Kidney epithelial cell (primary cell): ENCODE data around the gene DPP6. TPM values are rescaled to one million over a fixed set of nuclear protein-coding genes. Genes with fewer than 3 reads are reported as not detected.

Experiments used
- DNase-seq: peaks from one replicate; pipeline ENCODE4 v3.0.0-alpha.2; 2010; ENCODE audit warnings: low read depth
- H3K27me3 ChIP-seq: 2 replicates; pipeline ENCODE4 v1.6.0; 2011; ENCODE audit warnings: low read length; ENCODE audit not compliant: control insufficient read depth, insufficient read depth
- H3K36me3 ChIP-seq: 2 replicates; pipeline ENCODE4 v1.5.1; 2011; ENCODE audit warnings: low read length; ENCODE audit not compliant: control insufficient read depth, insufficient read depth
- H3K4me3 ChIP-seq: 2 replicates; pipeline ENCODE4 v1.5.1; 2011; ENCODE audit warnings: low read depth, mild to moderate bottlenecking, control low read depth, low read length
- CTCF ChIP-seq: IDR thresholded peaks from 2 replicates; pipeline ENCODE4 v1.5.1; 2011; ENCODE audit warnings: mild to moderate bottlenecking, moderate library complexity, low read length, control low read depth, inconsistent platforms; ENCODE audit not compliant: insufficient read depth, poor library complexity, severe bottlenecking
- total RNA-seq: library from RNA; depleted of rRNA; stranded (reverse); fragments of >200 nt; gene quantifications from 2 replicates; pipeline ENCODE4 v1.2.3, GENCODE V29; 2015

DPP6 gene
- total RNA-seq, 1 donor from 2014 or later: 0.84 TPM

GRCh38 chr7:154886591-154886990 lies 834.4 kb downstream of the DPP6 start:
- DNase-seq: no peak
- Histone ChIP-seq H3K36me3 (no peaks in the 10 kb centered on the region), H3K4me3 (no peak overlapping the region), H3K27me3 (no peaks in the 10 kb centered on the region)
- TF ChIP-seq CTCF: no peak

- no peak overlapping the region for H3K4me3 ChIP-seq
- H3K36me3 ChIP-seq: no peaks in the 10 kb centered on the region
- no peak for TF ChIP-seq CTCF
- DNase-seq: no peak
- H3K27me3 ChIP-seq: no peaks in the 10 kb centered on the region
These were observed 836.5 kb downstream of the DPP6 start for GRCh38 chr7:154888690-154889089.

- no peaks in the 10 kb centered on the region for H3K27me3 ChIP-seq
- H3K36me3 ChIP-seq: no peaks in the 10 kb centered on the region
- no peak overlapping the region for H3K4me3 ChIP-seq
- TF ChIP-seq CTCF: no peak
- no peak for DNase-seq
These were observed 840.3 kb downstream of the DPP6 start for GRCh38 chr7:154892459-154892858.

GRCh38 chr7:154896076-154896475 lies 843.9 kb downstream of the DPP6 start:
- no peaks in the 10 kb centered on the region for H3K27me3 ChIP-seq
- no peaks in the 10 kb centered on the region for H3K36me3 ChIP-seq
- H3K4me3 ChIP-seq: no peak overlapping the region
- no peak for TF ChIP-seq CTCF
- DNase-seq: no peak

- Histone ChIP-seq H3K36me3 (no peaks in the 10 kb centered on the region), H3K4me3 (no peak overlapping the region), H3K27me3 (no peaks in the 10 kb centered on the region)
- DNase-seq: no peak
- TF ChIP-seq CTCF: no peak
These were observed 847.0 kb downstream of the DPP6 start for GRCh38 chr7:154898973-154899855.

- H3K4me3 ChIP-seq: no peak overlapping the region
- DNase-seq: no peak
- H3K36me3 ChIP-seq: no peaks in the 10 kb centered on the region
- H3K27me3 ChIP-seq: no peaks in the 10 kb centered on the region
- TF ChIP-seq CTCF: no peak
These were observed 847.7 kb downstream of the DPP6 start for GRCh38 chr7:154899862-154900261.
